ENCODE measurements around the gene ERF.

DNA sequence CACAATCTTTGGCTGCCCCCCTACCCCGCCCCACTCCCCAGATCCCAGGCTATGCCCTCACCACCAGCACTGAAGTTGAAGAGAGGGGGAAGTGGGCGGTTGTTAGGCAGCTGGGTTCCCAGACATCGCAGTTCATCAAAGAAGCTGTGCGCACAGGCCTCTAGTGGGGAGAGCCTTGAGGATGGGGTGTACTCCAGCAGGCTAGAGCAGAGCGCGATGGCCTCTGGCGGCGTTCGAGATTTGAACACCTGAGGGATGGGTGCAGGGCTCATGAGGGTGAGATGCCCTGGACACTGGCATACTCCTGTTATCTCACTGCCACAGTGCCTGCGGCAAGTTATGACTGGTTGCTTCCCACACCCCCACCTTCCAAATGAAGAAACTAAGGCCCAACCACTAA is 22.5 kb downstream of the ERF start:
- no peak for TF ChIP-seq POLR2A (IDR thresholded peaks at IDR 0.05; ENCODE audit: low read length)
- TF ChIP-seq GATA1 (IDR thresholded peaks at IDR 0.05; ENCODE audit: low read depth, low read length), result no peak

Measured in erythroblast (primary cell).